ENCODE data around the gene NFAT5.

GRCh38 chr16:69712277-69712676 is 146.5 kb downstream of the NFAT5 start:
- TF ChIP-seq CTCF (conservative IDR thresholded peaks at IDR 0.05; ENCODE audit: low read depth, low read length) (no peak), EZH2 (IDR thresholded peaks at IDR 0.05; ENCODE audit: borderline replicate concordance, low read depth, low read length, poor library complexity, severe bottlenecking) (no peak)

Data from A673 (cell line).